Gastrocnemius medialis (tissue), 4 donors: ENCODE measurements around the gene MAPRE2.
"Not testable (repeated sequence)": the region's sequence is repeated elsewhere in the genome, so short reads cannot be mapped to it uniquely, and the experiment has no call there.

Source experiments
- CTCF ChIP-seq, 5 experiments: fragments of 450-650 bp in 3 of 5; fragments of 200-600 bp in 2 of 5; sonication (generic) in 2 of 5; IDR thresholded peaks in 4 of 5; conservative IDR thresholded peaks in 1 of 5; 1 replicate in 4 of 5; 2 replicates in 1 of 5; pipeline ENCODE4 v1.5.1; 2016 to 2019; ENCODE audit warnings: antibody characterized with exemption in 5 of 5, mild to moderate bottlenecking in 3 of 5, moderate library complexity in 3 of 5
- POLR2A ChIP-seq, 2 donors: fragments of 450-650 bp; IDR thresholded peaks; one replicate each; pipeline ENCODE4 v1.6.1; 2017; ENCODE audit warnings: antibody characterized with exemption in 2 of 2, mild to moderate bottlenecking in 2 of 2, moderate library complexity in 2 of 2

- TF ChIP-seq POLR2A (IDR thresholded peaks at IDR 0.05); CTCF (IDR thresholded peaks at IDR 0.05 in 4 of 5, conservative IDR thresholded peaks at IDR 0.05 in 1 of 5): not testable (repeated sequence)
Measured at GRCh38 chr18:35150195-35150594, 109.0 kb downstream of the MAPRE2 start.
